NCI-H2196 (cell line): ENCODE data around the gene RPUSD3.
"Not testable (repeated sequence)": the region's sequence is repeated elsewhere in the genome, so short reads cannot be mapped to it uniquely, and the experiment has no call there.

Experiments
- DNase-seq: peaks from one replicate; lab custom pipeline; 2025; ENCODE audit not compliant: unreplicated experiment; lab: John Stamatoyannopoulos, UW

The RPUSD3 gene, protein sequence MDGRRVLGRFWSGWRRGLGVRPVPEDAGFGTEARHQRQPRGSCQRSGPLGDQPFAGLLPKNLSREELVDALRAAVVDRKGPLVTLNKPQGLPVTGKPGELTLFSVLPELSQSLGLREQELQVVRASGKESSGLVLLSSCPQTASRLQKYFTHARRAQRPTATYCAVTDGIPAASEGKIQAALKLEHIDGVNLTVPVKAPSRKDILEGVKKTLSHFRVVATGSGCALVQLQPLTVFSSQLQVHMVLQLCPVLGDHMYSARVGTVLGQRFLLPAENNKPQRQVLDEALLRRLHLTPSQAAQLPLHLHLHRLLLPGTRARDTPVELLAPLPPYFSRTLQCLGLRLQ

DNA sequence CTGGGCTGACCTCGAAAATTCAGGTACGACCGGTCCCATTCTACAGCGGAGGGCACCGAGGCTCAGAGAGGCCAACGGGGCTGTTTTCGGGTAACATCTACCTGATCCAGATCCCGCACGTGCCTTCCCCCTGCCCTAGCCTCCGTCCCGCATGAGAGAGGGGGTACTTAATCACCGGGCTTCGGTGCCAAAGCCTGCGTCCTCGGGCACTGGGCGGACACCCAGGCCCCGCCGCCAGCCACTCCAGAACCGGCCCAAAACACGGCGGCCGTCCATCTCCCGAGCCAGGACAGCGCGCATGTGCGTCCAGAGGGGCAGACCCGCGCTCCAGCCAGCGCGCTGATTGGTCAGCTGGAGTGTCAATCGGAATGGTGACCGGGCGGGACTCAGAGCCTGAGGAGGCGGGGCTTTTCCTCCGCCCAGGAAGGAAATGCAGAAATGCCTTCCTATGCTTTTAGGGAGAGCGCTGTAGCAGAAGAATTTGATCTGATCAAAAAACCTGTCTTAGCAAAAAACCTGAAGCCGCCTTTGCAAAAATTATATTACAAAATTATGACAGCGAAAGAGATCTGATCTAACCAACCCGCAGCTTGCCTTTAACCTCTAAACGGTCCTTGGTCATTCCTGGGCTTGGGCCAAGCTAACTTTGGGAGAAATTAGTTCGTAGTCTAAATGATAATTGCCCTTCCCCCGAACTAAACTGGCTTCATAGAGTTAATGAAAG lies at the start of gene RPUSD3:
Gene RPUSD3, minus strand, starts transcription at position 294 of the 724 bp plus-strand sequence. Its CDS starts 18 bp downstream, at position 276.
- peak; percentile 87 for DNase-seq

DNA sequence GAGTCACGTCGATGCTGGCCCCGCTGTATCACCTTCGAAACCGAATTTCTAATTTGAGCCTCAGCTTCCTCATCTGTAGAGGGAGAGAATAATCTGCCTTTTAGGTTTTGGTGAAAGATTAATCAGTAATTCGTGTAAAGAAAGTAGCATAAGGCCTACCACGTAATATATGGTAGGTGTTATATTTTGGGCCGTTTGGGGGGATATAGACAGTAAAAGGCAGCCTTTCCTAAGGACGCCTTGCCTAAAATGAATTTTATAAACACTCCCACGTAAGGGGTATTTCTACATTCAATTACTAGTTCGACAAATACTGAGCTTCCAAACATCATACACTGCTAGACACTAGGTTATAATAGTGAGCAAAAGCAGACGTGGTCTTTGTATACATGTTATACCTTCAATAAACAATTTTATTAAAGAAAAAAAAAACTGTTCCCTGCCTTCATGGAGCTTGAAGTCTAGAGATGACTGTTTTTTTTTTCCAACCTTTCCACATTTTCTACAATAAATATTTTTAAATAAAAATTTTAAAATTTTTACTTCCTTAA lies 47.3 kb upstream of the RPUSD3 start:
- no peak for DNase-seq

DNA sequence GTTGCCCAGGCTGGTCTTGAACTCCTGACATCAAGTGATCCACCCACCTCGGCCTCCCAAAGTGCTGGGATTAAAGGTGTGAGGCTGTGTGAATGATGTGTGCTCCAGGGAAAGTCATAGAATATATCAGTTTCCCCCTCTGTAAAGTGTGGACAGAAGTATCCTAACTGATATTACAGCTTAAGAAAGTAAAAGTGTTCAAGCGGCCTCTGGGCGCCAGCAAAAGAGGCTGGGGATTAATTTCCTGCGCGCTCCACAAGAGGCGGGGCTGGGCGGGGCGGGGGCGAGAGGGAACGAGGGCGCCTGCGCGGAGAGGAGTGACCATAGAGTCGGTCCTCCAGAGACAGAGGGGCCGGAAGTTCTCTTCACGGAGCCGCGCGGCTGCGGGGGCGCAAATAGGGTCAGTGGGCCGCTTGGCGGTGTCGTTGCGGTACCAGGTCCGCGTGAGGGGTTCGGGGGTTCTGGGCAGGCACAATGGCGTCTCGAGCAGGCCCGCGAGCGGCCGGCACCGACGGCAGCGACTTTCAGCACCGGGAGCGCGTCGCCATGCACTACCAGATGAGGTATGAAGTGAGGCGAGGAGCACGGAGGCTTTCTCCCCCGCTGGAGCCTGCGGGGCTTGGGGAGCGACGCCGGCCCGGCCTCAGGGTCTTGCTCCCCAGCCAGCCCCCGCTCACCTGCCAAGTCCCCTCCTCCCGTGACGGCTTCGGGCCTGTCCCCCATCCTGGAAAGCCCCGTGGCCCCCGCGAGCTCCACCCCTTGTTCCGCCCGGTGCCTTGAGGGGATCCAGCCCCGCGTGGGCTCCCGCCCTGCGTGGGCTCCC lies 46.7 kb upstream of the RPUSD3 start, which contains the start of gene JAGN1:
Gene JAGN1, plus strand, starts transcription at position 362 of the 823 bp plus-strand sequence. Its CDS starts 113 bp downstream, at position 475.
- DNase-seq = peak; percentile 67

DNA sequence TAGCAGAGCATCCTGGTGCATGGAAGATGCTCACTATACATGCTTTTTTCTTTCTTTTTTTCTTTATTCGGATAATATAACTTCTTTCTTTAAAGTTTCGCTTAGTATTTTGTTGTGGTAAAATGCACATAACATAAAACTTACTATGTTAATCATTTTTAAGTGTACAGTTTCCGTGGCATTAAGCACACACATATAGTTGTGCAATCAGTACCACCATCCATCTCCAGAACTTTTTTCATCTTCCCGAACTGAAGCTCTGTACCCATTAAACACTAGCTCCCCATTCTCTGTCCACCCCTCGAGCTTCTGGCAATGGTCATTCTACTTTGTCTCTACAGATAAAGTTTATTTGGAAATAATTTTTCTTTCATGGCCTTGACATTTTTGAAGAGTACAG lies 45.6 kb upstream of the RPUSD3 start:
- no peak for DNase-seq

DNA sequence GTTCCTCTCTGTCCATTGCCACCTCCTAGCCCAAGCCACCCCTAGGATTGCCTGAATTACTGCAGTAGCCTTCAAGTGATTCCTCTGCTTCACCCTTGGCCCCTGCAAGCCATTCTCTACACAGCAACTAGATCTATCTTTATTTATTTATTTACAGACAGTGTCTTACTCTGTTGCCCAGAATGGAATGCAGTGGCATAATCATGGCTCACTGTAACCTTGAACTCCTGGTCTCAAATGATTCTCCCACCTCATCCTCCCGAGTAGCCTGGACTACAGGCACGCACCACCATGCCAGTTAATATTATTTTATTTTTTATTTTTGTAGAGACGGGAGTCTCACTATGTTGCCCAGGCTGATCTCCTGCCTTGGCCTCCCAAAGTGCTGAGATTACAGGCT lies 44.7 kb upstream of the RPUSD3 start:
- no peak for DNase-seq

DNA sequence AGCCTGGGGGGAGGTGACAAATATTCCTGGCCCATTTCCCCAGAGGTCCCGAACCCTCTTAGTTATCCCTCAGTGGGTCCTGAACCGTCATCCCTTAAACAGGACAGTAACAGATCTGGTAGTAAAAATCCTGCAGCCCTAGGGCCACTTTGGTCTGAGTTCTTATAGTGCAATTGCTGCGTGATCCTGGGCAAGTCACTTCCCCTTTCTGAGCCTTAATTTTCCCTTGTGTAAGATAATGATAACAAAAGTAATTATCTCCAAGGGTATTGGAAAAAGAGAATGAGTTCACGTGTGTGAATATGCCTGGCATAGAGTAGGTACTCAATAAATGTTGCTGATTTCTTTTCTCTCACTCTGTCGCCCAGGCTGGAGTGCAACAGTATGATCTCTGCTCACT lies 43.7 kb upstream of the RPUSD3 start:
- DNase-seq = no peak

DNA sequence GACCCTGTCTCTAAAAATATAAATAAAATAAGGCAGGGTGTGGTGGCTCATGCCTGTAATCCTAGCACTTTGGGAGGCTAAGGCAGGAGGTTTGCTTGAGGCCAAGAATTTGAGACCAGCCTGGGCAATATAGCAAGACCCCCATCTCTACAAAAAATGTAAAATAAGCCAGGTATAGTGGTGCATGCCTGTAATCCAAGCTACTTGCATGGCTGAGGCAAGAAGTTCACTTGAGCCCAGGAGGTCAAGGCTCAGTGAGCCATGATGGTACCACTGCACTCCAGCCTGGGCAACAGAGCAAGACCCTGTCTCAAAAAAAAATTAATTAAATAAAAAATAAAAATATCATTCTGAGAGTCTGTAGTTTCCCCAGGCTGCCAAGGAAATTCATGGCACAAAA lies 42.5 kb upstream of the RPUSD3 start:
- no peak for DNase-seq

DNA sequence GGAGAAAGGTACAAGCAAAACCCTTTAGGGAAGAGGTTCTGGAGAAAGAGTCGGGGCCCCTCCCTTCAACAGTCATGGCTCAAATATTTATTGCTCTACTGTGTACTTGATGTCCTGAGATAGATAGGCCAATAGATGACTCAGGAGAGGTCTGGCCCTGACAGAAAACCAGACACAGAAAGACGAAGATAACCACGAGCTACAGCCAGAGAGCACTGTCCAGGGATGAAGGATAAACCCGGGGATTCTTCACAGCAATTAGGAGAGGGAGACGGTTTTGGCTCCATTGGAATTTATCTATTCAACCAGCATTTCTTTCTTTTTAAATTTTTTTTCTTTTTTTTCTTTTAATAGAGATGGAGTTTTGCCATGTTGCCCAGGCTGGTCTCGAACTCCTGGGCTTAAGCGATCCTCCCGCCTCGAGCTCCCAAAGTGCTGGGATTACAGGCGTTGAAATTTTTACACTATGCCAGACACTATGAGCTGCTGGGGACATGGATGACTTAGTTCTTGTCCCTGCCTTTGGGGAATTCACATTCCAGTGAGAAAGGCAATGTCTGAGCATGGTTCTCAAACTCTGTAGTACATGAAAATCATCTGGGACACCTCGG lies 40.9 kb upstream of the RPUSD3 start:
- no peak for DNase-seq

DNA sequence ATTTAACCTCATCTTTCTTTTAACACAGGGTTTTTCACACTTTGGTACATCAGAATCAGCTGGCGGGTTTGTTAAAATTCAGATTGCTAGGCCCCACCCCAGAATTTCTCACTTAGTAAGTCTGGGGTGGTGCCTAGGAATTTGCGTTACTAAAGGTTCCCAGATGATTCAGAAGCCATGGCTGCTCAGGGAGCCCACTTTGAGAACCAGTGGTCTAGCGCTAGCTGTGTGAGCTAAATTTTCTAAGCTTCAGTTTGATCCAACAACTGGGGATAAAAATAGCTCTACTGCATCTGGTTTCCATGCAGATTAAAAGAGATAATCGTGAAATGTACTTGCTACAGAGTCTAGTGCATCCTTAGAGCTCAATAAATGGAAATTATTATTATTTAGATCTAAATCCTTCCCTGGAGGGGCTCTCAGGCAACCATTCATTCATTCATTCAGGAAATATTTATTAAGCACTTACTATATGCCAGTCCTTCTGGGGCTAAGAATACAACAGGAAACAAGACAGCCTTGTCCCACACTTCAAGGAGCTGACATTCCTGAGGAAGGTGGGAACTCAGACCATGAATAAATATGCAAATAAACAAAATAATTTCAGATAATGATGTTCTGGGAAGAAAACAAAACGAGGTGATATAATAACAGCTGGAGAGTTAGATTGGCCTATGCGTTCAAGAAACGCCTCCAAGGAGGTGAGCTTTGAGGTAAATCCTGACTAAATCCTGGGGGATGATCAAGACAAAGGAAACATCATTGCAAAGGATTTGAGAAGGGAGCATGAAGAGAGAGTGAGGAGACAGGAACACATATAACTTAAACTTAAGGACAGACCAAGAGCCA lies 40.1 kb upstream of the RPUSD3 start:
- no peak for DNase-seq

DNA sequence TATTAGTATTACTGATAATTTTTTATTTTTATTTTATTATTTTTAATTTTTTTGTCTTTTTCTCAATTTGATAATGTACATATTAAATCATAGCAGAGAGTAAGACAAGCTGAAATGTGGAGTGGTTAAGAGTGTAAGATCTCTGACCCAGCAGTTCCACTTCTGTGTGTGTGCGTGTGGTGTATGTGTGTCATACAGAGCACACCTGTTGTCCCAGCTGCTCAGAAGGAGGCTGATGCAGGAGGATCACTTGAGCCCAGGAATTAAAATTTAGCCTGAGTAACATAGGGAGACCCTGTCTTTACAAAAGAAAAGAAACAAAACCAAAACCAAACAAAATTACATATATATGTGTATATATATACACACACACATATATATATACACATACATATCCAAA lies 37.6 kb upstream of the RPUSD3 start:
- DNase-seq = no peak

DNA sequence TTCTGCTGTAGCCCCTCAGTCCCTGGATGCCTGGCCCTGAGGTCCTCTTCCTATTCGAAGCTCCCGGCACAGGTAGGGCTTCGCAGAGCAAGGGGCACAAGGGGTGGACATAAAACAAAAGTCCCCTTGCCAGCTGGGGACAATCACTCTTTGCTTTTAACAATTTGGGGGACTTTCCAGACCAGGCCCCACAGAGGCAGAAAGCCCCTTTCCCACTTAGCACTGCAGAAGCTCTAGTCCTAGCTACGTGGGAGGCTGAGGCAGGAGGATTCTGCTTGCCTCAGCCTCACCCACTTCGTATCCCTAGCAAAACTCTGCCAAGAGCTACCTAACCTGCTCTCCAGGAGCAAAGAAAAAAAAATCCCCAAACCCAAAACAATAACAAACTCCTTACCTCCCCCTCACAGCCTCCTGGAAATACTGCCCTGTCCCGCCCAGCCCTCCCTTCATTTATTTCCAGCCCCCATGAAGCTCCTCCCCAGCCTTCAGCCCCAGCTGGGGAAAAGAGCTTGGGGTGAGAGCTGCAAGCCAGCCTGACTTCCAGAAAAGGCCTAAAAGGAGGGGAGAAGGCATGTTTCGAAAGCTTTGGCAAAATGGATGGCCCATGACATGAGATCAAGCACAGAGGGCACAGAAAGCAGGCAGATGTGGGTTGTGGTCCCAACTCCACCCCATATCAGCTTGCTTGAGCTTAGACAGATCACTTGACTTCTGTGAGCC lies 36.2 kb upstream of the RPUSD3 start, which contains the start of gene CIDEC:
Gene CIDEC, minus strand, starts transcription at position 424 of the 720 bp plus-strand sequence. CDS start 1,767 bp downstream, outside the sequence.
- no peak for DNase-seq

DNA sequence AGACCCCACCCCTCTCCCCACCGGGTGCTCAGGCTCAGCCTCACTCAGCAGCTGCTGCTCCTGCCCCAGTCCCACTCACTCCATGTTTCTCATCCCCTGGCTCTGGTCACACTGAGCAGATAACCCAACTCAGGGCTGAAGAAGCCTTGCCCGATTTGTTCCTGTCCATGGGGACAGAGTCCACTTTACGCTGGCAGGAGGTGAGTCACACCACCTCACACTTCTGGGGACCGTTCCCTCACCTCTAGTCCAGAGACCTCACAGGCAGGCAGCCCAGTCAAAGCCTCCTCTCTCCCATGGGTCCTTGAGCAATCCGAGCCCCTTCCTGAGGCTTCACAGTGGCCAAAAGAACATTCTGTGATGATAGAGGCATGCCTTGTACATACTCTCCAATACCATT lies 34.9 kb upstream of the RPUSD3 start:
- no peak for DNase-seq

DNA sequence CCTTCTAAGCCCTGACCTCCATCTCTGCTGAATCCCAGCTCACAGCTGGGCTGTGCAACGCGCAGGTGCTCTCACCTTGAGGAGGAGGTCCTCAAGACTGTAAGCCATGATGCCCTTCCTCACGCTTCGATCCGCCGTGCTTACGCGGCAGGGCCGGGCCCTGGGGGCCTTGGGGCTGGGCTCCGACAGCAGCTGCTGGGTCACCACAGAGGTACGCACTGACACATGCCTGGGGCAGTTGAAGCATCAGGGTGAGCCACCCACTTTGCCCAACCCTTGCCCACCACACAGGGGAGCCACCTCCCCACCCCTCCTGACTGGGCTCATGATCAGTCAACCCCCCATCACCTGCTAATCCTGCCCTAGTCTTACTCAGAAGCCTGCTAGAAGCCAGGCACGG lies 33.2 kb upstream of the RPUSD3 start:
- DNase-seq = no peak

DNA sequence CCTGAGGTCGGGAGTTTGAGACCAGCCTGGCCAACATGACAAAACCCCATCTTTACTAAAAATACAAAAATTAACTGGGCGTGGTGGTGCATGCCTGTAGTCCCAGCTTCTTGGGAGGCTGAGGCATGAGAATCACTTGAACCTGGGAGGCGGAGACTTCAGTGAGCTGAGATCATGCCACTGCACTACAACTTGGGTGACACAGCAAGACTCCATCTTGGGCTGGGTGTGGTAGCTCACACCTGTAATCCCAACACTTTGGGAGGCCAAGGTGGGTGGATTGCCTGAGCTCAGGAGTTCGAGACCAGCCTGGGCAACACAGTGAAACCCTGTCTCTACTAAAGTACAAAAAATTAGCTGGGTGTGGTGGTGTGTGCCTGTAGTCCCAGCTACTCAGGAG lies 32.4 kb upstream of the RPUSD3 start:
- DNase-seq = not testable (repeated sequence)

DNA sequence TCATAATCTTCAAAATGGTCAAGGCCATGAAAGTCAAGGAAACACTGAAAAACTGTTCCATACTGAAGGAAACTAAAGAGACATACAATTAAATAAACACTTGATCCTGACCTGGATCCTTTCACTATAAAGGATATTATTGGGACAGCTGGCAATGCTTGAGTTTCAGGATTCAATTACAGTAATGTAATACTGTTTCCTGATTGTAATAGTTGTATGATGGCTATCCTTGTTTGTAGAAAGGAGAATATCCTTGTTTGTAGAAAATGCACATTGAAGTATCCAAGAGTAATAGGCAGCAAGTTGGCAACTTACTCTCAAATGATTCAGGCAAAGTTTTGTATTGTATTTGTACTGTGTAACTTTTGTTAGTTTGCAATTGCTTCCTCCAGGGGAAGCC lies 31.6 kb upstream of the RPUSD3 start:
- peak; percentile 17 for DNase-seq

DNA sequence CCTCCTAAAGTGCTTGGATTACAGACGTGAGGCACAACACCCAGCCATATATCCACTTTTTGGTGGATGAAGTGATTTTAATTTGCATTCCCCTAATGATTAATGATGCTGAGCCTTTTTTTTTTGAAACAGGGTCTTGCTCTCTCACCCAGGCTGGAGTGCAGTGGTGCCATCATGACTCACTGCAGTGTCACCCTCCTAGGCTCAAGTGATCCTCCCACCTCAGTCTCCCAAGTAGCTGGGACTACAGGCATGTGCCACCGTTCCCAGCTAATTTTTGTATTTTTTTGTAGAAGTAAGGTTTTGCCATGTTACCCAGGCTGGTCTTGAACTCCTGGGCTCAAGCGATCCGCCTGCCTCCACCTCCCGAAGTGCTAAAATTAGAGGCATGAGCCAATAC lies 28.3 kb upstream of the RPUSD3 start:
- not testable (repeated sequence) for DNase-seq

DNA sequence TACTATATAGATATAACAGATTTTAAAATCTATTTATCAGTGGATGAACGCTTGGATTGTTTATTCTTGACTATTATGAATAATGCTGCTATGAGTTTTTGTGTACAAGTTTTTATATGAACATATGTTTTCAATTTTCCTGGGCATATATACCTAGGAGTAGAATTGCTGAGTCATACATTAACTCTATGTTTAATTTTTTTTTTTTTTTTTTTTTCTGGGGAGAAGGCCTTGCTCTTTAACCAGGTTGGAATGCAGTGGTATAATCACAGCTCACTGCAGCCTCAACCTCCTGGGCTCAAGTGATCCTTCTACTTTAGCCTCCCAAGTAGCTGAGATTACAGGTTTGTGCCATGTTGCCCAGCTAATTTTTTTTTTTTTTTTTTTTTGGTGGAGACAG lies 27.2 kb upstream of the RPUSD3 start:
- no peak for DNase-seq

DNA sequence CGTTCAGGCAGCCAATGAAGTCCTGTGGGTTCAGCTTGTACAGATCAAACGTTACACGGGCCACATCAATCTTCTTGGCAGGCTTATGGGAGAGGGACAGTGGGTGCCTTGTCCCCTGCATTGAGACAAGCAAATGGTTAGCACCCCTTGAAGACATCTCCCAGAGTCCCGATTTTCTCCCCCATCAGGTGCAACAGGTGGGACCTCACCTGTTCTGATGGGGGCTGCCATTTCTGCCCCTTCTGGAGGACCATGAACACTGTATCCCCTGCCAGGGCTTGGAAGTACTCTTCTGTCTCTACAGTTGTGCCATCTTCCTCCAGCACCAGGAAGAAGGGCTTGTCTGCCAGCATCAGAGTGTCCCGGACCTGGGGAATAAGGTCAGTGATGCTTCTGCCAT lies 26.1 kb upstream of the RPUSD3 start:
- no peak for DNase-seq

DNA sequence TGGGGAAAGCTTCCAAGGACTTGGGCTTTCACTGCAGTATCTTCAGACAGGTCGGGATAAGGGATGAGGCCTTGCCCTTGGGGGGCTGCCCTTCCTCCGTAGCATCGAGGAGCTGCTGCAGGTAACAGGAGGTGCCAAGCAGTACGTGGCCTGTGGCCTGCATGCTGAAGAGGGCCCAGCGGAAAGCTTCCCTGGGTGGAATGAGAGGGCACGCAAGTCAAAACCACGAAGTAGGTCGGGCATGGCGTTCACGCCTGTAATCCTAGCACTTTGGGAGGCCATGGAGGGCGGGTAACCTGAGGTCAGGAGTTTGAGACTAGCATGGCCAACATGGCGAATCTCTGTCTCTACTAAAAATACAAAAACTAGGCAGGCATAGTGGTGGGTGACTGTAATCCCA lies 23.3 kb upstream of the RPUSD3 start:
- no peak for DNase-seq
